HEK293T (cell line): Measurements from ENCODE around the gene ZNF729.
"Not testable (repeated sequence)": the region's sequence is repeated elsewhere in the genome, so short reads cannot be mapped to it uniquely, and the experiment has no call there.

Experiments used
- CTCF ChIA-PET: fragments of 350-600 bp; formaldehyde crosslinking; extraction: SDS; loops from one replicate; lab custom pipeline; 2021; ENCODE audit warnings: antibody characterized with exemption, inconsistent platforms; lab: Yijun Ruan, JAX
- POLR2A ChIA-PET: fragments of 350-600 bp; formaldehyde crosslinking; extraction: SDS; loops from one replicate; lab custom pipeline; 2020; ENCODE audit warnings: antibody characterized with exemption, inconsistent platforms; lab: Yijun Ruan, JAX
- DNase-seq: peaks from one replicate; pipeline ENCODE4 v3.0.0; 2012; ENCODE audit warnings: mixed read lengths; ENCODE audit errors: extremely low spot score
- ARNT ChIP-seq: fragments of 450-650 bp; IDR thresholded peaks from 2 replicates; pipeline ENCODE4 v1.6.1; 2017; ENCODE audit warnings: mild to moderate bottlenecking
- BHLHE40 ChIP-seq: fragments of 450-650 bp; IDR thresholded peaks from 2 replicates; pipeline ENCODE4 v1.6.1; 2016; ENCODE audit warnings: mild to moderate bottlenecking, moderate library complexity, borderline replicate concordance
- CTBP1 ChIP-seq: fragments of 450-650 bp; IDR thresholded peaks from 2 replicates; pipeline ENCODE4 v1.6.1; 2016; ENCODE audit warnings: borderline replicate concordance
- ELF4 ChIP-seq: fragments of 450-650 bp; IDR thresholded peaks from 2 replicates; pipeline ENCODE4 v1.6.1; 2017; ENCODE audit warnings: antibody characterized with exemption
- FOXA1 ChIP-seq: fragments of 450-650 bp; IDR thresholded peaks from 2 replicates; pipeline ENCODE4 v1.6.1; 2016; ENCODE audit warnings: mild to moderate bottlenecking
- FOXK2 ChIP-seq: fragments of 450-650 bp; IDR thresholded peaks from 2 replicates; pipeline ENCODE4 v1.6.1; 2016; ENCODE audit warnings: mild to moderate bottlenecking
- FOXM1 ChIP-seq: fragments of 450-650 bp; IDR thresholded peaks from 2 replicates; pipeline ENCODE4 v1.6.1; 2017; ENCODE audit warnings: mild to moderate bottlenecking, borderline replicate concordance
- HDGF ChIP-seq: fragments of 450-650 bp; IDR thresholded peaks from 2 replicates; pipeline ENCODE4 v1.6.1; 2017; ENCODE audit warnings: antibody characterized with exemption, borderline replicate concordance
- L3MBTL2 ChIP-seq: fragments of 450-650 bp; conservative IDR thresholded peaks from 2 replicates; pipeline ENCODE4 v1.6.1; 2016; ENCODE audit warnings: mild to moderate bottlenecking
- LEF1 ChIP-seq: fragments of 450-650 bp; IDR thresholded peaks from 2 replicates; pipeline ENCODE4 v1.6.1; 2017; ENCODE audit warnings: mild to moderate bottlenecking, borderline replicate concordance
- NFRKB ChIP-seq: fragments of 450-650 bp; IDR thresholded peaks from 2 replicates; pipeline ENCODE4 v1.6.1; 2016; ENCODE audit warnings: mild to moderate bottlenecking, moderate library complexity
- SP1 ChIP-seq: fragments of 450-650 bp; IDR thresholded peaks from 2 replicates; pipeline ENCODE4 v1.6.1; 2017
- SUZ12 ChIP-seq: fragments of 450-650 bp; IDR thresholded peaks from 2 replicates; pipeline ENCODE4 v1.6.1; 2016; ENCODE audit warnings: mild to moderate bottlenecking
- TARDBP ChIP-seq: fragments of 450-650 bp; IDR thresholded peaks from 2 replicates; pipeline ENCODE4 v1.6.1; 2016
- ZNF384 ChIP-seq: fragments of 450-650 bp; IDR thresholded peaks from 2 replicates; pipeline ENCODE4 v1.6.1; 2016
- TF ChIP-seq, protein P1 (sequence below): fragments of 450-650 bp; IDR thresholded peaks from 2 replicates; pipeline ENCODE4 v1.6.1; 2016

ZNF729 gene

DNA sequence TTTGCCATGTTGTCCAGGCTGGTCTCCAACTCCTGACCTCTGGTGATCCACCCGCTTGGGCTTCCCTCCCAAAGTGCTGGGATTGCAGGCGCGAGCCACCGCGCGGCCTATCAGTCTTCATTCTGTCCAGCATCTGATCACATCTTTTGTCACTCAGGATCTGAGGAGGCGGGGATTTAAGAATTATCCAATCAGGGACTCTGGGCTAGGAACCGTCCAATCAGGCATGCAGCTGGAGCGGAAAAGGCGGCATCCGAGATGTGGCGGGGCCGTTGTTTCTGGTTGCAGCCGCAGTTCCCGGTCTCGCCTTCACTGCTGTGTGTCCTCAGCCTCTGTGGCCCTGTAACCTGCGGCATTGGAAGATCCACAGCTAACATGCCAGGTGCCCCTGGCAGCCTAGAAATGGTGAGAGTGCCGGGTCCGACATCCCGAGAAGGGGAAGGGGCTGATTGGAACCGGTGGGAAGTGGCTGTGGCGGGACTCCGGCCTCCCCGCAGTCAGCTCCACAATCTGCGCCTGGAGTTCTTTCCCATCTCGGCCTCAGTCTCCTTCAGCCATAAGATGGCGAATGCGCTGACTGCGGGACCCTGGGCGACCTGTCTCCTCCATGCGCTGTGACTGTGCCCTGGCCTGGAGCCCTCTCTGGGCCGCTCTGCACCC, at the start of gene ZNF729:
ZNF729 (plus strand) TSS at position 291 of the 660 bp plus-strand sequence; CDS start at position 376, 85 bp downstream.
- TF ChIP-seq L3MBTL2 (no peak), ELF4 (no peak), SP1 (no peak), TARDBP (no peak), LEF1 (no peak), FOXA1 (no peak), HDGF (no peak), CTBP1 (no peak), NFRKB (no peak), FOXM1 (no peak), ARNT (no peak), FOXK2 (no peak), BHLHE40 (no peak), ZNF384 (no peak), SUZ12 (no peak)
- TF ChIP-seq, protein P1, sequence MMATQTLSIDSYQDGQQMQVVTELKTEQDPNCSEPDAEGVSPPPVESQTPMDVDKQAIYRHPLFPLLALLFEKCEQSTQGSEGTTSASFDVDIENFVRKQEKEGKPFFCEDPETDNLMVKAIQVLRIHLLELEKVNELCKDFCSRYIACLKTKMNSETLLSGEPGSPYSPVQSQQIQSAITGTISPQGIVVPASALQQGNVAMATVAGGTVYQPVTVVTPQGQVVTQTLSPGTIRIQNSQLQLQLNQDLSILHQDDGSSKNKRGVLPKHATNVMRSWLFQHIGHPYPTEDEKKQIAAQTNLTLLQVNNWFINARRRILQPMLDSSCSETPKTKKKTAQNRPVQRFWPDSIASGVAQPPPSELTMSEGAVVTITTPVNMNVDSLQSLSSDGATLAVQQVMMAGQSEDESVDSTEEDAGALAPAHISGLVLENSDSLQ, result no peak
- ChIA-PET POLR2A (no interaction called here), CTCF (no interaction called here)
- DNase-seq, result no peak

DNA sequence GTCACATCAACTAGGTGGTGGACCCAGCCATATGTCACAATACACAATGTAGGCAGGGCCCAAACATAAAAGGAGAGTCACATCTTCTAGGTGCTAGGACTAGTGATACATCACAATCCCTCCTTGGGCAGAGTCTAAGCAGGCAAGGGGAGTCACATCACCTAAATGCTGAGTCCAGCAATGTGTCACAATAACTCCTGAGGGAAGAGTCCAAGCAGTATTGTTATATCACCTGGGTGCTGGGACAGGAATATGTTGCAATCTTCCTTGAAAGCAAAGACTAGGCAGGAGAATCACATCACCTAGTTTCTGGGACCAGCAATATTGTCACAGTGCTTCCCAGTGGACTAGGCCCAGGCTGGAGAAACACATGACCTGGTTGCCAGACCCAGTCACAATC, 29.4 kb upstream of the ZNF729 start:
- ChIA-PET POLR2A (no interaction called here), CTCF (no interaction called here)
- DNase-seq, result no peak
- TF ChIP-seq SP1 (no peak), TARDBP (no peak), FOXK2 (no peak), FOXM1 (no peak), ELF4 (no peak), LEF1 (no peak), ZNF384 (no peak), ARNT (no peak), SUZ12 (no peak), NFRKB (no peak), BHLHE40 (no peak), FOXA1 (no peak), HDGF (no peak)
- TF ChIP-seq, protein P1, result no peak

DNA sequence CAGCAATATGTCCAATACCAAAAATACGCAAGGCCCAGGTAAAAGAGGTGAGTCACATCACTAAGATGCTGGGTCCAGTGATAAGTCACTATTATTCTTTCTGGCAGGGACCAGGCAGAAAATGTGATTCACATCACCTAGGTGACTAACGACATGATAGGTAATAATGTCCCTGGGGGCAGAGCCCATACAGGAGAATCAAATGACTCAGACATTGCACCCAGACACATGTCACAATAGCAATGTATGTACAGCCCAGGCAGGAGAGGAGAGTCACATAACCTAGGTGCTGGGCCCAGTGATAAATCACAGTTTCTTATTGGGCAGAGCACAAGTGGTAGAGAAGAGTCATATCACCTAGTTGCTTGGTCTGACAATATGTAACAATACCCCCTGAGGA, 28.9 kb upstream of the ZNF729 start:
- TF ChIP-seq FOXM1, result no peak
- DNase-seq, result no peak
- ChIA-PET CTCF (no interaction called here), POLR2A (no interaction called here)

DNA sequence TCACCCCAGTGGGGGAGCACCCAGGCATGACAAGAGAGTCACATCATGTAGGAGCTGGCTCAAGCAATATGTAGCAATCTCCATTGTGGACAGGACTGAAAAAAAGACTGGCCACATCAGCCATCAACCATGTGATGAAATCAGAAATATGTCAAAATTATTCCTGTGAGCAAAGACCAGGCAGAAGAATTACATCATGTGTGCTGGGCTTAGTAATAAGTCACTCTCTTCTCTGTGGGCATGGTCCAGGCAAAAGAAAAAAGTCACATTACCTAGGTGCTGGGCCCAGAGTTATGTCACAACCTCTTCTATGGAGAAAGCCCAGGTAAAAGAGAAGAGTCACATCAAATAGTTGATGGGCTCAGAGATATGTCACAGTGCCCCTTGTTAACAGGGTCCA, 28.3 kb upstream of the ZNF729 start:
- no peak for DNase-seq
- TF ChIP-seq HDGF (no peak), CTBP1 (no peak), BHLHE40 (no peak), ELF4 (no peak), ARNT (no peak), FOXK2 (no peak), FOXM1 (no peak), SUZ12 (no peak), L3MBTL2 (no peak), ZNF384 (no peak), LEF1 (no peak), TARDBP (no peak)
- TF ChIP-seq, protein P1, result no peak
- CTCF ChIA-PET, result no interaction called here
- POLR2A ChIA-PET, result no interaction called here

DNA sequence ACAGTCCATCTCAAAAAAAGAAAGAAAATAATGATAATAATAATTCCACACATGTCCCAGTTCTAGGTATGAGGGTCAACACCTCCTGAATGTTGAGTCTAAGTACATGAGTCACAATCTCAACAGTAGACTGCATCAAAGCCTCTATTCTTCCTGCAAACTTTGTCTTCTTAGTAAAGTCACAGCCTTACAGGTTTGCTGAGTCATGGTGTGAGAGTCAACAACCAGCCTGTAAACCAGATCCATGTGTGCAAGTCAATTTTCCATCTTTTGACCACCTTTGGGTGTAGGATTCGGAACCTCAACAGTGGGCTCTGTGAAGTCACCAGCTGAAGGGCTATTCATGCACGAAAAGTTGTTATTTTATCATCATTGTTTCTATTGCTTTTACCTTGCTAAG, 25.7 kb upstream of the ZNF729 start:
- CTCF ChIA-PET, result no interaction called here
- POLR2A ChIA-PET, result no interaction called here
- DNase-seq, result no peak
- TF ChIP-seq FOXM1, result no peak
- TF ChIP-seq ARNT, result no peak

DNA sequence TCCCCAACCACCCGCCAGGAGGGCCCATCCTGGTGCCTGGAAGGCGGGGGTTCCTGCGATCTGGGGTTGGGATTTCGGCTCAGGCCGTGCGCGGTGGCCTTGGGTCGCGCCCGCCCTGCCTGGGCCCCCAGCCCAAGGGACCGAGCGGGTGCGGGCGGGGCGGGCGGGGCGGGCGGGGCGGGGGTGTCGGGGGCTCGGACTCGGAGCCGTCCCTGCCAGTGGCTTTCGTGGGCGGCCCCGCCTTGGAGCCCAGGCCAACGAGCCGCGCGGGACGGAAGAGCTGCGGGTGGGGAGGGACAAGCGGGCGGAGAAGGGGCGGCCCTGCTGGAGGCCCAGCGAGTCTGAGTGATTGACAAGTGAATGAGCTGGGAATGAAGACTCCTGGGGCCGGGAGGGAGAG, 24.6 kb upstream of the ZNF729 start:
- ChIA-PET POLR2A (no interaction called here), CTCF (no interaction called here)
- DNase-seq, result no peak
- TF ChIP-seq CTBP1 (no peak), FOXA1 (no peak), TARDBP (no peak), L3MBTL2 (no peak), SUZ12 (no peak)

DNA sequence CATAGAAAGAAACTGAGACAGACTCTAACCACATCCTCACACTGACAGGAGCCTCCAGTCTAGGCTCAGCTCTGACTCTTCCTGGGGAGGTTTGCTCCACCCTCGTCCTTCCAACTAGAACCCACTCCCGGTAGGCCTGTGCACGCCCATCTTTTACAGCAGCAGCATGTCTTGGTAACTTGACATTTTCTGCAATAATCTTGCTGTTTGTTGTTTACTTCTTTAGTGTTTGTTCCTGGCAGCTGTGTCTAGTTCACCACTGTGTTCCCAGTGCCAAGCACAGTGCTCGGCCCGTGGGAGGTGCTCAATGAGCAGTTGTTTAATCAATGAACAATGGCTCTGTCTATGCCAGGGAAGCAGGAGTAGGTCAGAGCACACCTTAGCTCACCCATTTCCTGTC, 23.1 kb upstream of the ZNF729 start:
- ChIA-PET CTCF (no interaction called here), POLR2A (no interaction called here)
- no peak for TF ChIP-seq ARNT
- TF ChIP-seq LEF1, result no peak
- TF ChIP-seq SP1, result no peak
- TF ChIP-seq CTBP1, result no peak
- no peak for TF ChIP-seq TARDBP
- TF ChIP-seq ELF4, result no peak
- TF ChIP-seq FOXK2, result no peak
- DNase-seq, result no peak

DNA sequence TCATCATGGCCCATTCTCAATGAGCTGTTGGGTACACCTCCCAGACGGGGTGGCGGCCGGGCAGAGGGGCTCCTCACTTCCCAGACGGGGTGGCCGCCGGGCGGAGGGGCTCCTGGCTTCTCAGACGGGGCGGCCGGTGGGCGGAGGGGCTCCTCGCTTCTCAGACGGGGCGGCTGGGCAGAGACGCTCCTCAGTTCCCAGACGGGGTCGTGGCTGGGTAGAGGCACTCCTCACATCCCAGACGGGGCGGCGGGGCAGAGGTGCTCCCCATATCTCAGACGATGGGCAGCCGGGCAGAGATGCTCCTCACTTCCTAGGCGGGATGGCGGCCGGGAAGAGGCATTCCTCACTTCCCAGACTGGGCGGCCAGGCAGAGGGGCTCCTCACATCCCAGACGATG, 35.3 kb downstream of the ZNF729 start:
- POLR2A ChIA-PET, DNase-seq, CTCF ChIA-PET: not testable (repeated sequence)
